Measurements from ENCODE around the gene KBTBD4. TPM values are rescaled to one million over a fixed set of nuclear protein-coding genes. Genes with fewer than 3 reads are reported as not detected.

KBTBD4 gene
- polyA plus RNA-seq, 2 of the 4 experiments (the other 2 are of a cell fraction), result 21.0 to 22.8 TPM

DNA sequence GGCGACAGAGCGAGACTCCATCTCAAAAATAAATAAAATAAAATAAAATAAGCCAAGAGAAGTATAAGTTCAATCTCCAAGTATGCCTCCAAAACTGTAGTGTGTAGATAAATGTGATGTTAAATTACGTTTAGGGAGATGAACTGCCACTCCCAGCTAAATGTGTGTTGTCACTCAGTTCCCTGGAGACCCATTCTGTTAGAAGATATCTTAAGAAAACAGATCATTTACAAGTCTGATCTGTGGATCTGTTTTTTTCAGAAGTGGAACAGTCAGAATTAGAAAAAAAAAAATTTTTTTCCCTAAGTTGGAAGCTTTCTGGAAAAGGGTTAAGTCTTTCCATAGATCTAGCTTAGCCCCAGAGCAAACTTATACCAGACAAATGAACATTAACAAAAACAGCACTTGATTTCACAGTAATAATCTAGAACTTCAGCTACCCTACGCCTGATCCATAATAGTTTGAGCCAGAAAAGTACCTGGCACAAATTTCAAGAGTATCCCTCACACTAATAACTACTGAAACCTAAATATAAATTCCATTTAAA lies 44.0 kb downstream of the KBTBD4 start (continued):
- TF ChIP-seq PHF8 (IDR thresholded peaks at IDR 0.05; ENCODE audit: borderline replicate concordance, low read depth), result no peak
- no peak for TF ChIP-seq FOXS1 (CRISPR knock-in tag; IDR thresholded peaks at IDR 0.05)
- TF ChIP-seq CEBPB (IDR thresholded peaks at IDR 0.05), result no peak
- no peak for TF ChIP-seq ZC3H11A (IDR thresholded peaks at IDR 0.05)
- TF ChIP-seq CBX2 (IDR thresholded peaks at IDR 0.05; ENCODE audit: borderline replicate concordance, low read depth), result no peak
- TF ChIP-seq, protein P1, sequence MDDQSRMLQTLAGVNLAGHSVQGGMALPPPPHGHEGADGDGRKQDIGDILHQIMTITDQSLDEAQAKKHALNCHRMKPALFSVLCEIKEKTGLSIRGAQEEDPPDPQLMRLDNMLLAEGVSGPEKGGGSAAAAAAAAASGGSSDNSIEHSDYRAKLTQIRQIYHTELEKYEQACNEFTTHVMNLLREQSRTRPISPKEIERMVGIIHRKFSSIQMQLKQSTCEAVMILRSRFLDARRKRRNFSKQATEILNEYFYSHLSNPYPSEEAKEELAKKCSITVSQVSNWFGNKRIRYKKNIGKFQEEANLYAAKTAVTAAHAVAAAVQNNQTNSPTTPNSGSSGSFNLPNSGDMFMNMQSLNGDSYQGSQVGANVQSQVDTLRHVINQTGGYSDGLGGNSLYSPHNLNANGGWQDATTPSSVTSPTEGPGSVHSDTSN (IDR thresholded peaks at IDR 0.05), result no peak
- TF ChIP-seq, protein P2, sequence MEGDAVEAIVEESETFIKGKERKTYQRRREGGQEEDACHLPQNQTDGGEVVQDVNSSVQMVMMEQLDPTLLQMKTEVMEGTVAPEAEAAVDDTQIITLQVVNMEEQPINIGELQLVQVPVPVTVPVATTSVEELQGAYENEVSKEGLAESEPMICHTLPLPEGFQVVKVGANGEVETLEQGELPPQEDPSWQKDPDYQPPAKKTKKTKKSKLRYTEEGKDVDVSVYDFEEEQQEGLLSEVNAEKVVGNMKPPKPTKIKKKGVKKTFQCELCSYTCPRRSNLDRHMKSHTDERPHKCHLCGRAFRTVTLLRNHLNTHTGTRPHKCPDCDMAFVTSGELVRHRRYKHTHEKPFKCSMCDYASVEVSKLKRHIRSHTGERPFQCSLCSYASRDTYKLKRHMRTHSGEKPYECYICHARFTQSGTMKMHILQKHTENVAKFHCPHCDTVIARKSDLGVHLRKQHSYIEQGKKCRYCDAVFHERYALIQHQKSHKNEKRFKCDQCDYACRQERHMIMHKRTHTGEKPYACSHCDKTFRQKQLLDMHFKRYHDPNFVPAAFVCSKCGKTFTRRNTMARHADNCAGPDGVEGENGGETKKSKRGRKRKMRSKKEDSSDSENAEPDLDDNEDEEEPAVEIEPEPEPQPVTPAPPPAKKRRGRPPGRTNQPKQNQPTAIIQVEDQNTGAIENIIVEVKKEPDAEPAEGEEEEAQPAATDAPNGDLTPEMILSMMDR (IDR thresholded peaks at IDR 0.05), result no peak
- TF ChIP-seq, protein P3, sequence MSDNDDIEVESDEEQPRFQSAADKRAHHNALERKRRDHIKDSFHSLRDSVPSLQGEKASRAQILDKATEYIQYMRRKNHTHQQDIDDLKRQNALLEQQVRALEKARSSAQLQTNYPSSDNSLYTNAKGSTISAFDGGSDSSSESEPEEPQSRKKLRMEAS (IDR thresholded peaks at IDR 0.05), result no peak
- no peak for TF ChIP-seq ZSCAN20 (CRISPR knock-in tag; IDR thresholded peaks at IDR 0.05)
- TF ChIP-seq HOXB13 (CRISPR knock-in tag; IDR thresholded peaks at IDR 0.05; ENCODE audit: low read depth), result no peak
- no peak for TF ChIP-seq HOXA7 (CRISPR knock-in tag; IDR thresholded peaks at IDR 0.05)
- TF ChIP-seq RAD21 (conservative IDR thresholded peaks at IDR 0.05 in 1 of 2, IDR thresholded peaks at IDR 0.05 in 1 of 2), result no peak

DNA sequence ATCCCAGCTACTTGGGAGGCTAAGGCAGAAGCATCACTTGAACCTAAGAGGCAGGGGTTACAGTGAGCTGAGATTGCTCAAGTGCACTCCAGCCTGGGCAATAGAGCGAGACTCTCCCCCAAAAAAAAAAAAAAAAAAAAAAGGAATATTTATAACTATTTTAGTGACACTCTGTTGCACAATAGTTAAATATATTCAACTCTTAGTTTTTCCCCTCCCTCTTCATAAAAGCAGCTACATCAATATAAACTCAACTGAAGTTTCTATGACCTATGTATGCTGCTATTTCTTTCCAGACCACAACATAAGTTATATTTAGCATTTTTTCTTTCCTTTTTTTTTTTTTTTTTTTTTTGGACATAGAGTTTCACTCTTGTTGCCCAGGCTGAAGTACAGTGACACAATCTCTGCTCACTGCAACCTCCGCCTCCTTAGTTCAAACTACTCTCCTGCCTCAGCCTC lies 45.0 kb downstream of the KBTBD4 start:
- DNase-seq (ENCODE audit: low read depth in 1 of 2, low spot score in 1 of 2), result no peak
- 92% methylated on average over 2 of the region's 2 CpGs for WGBS (ENCODE audit: missing lambda C conversion rate)
- no peak overlapping the region for H3K27ac ChIP-seq
- ChIA-PET CTCF (interaction anchor here (2.6 kb wide), 1 partner anchor 17 kb away, joined by 13 read pairs; no protein-coding TSS in a partner anchor), POLR2A (no interaction called here)
- no peak for FAIRE-seq
- no peak overlapping the region for H3K4me3 ChIP-seq
- peaks cover 26% of the 10 kb centered on the region for H3K4me1 ChIP-seq
- TF ChIP-seq, protein P1 (IDR thresholded peaks at IDR 0.05), result no peak
- no peaks in the 10 kb centered on the region for H3K9me3 ChIP-seq
- no peak overlapping the region for H3K4me2 ChIP-seq
- no peak for ATAC-seq

DNA sequence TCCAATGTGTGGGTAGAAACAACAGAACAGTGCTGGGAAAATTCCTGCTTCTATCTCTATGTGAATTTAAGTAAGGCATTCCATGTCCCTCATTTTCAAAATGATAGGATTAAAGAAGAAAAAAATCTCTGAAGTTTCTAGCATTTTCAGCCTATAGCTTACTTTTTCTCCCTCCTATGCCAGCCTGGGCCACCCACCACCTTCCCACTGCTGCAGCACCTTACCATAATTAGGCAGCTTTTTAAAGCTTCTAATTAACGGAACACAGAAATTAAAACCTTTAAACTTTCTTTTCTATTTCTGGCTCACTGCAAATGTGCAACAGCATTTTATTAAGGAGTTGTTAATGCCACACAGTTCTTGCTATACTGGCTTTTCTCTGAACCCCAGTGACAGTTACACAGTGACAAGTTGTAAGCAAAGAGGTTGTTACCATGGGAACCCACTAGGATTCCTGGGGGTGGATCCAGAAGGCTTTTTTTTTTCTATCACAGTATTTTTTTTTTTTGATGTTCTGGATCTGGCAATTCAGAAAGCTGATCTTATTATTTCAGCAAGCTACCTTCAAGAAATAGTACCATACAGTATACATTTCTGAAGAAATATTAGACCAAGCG lies 46.1 kb downstream of the KBTBD4 start:
- ChIA-PET POLR2A (no interaction called here), CTCF (interaction anchor here (0.7 to 2.6 kb wide), 5 partner anchors 11 to 24 kb away, joined by 3 to 13 read pairs (median 3); no protein-coding TSS in a partner anchor)
- Histone ChIP-seq H3K9me3 (no peaks in the 10 kb centered on the region), H3K4me2 (no peak overlapping the region), H3K4me1 (peaks cover 25% of the 10 kb centered on the region), H3K27ac (no peak overlapping the region), H3K4me3 (no peak overlapping the region)
- WGBS (ENCODE audit: missing lambda C conversion rate), result 95% methylated on average over 2 of the region's 2 CpGs
- ATAC-seq (peak in 1 of 2 experiments; percentile 42; a peak in 1 of 6 replicates), FAIRE-seq (no peak), DNase-seq (ENCODE audit: low read depth in 1 of 2, low spot score in 1 of 2) (no peak)
- no peak for TF ChIP-seq RFX5 (IDR thresholded peaks at IDR 0.05)
- TF ChIP-seq MAZ (IDR thresholded peaks at IDR 0.05; ENCODE audit: borderline replicate concordance, low read depth, low read length), result no peak
- TF ChIP-seq, protein P4, sequence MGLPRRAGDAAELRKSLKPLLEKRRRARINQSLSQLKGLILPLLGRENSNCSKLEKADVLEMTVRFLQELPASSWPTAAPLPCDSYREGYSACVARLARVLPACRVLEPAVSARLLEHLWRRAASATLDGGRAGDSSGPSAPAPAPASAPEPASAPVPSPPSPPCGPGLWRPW (IDR thresholded peaks at IDR 0.05), result no peak
- no peak for TF ChIP-seq ESRRA (IDR thresholded peaks at IDR 0.05; ENCODE audit: borderline replicate concordance, low read length)
- TF ChIP-seq, protein P5, sequence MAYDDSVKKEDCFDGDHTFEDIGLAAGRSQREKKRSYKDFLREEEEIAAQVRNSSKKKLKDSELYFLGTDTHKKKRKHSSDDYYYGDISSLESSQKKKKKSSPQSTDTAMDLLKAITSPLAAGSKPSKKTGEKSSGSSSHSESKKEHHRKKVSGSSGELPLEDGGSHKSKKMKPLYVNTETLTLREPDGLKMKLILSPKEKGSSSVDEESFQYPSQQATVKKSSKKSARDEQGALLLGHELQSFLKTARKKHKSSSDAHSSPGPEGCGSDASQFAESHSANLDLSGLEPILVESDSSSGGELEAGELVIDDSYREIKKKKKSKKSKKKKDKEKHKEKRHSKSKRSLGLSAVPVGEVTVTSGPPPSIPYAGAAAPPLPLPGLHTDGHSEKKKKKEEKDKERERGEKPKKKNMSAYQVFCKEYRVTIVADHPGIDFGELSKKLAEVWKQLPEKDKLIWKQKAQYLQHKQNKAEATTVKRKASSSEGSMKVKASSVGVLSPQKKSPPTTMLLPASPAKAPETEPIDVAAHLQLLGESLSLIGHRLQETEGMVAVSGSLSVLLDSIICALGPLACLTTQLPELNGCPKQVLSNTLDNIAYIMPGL (CRISPR knock-in tag; IDR thresholded peaks at IDR 0.05; ENCODE audit: borderline replicate concordance), result no peak
- no peak for TF ChIP-seq HEYL (CRISPR knock-in tag; IDR thresholded peaks at IDR 0.05)
- no peak for TF ChIP-seq HOXA7 (CRISPR knock-in tag; IDR thresholded peaks at IDR 0.05)
- TF ChIP-seq FOSL2 (IDR thresholded peaks at IDR 0.05), result no peak
- no peak for TF ChIP-seq FOSL2 (CRISPR knock-in tag; IDR thresholded peaks at IDR 0.05)
- TF ChIP-seq, protein P6, sequence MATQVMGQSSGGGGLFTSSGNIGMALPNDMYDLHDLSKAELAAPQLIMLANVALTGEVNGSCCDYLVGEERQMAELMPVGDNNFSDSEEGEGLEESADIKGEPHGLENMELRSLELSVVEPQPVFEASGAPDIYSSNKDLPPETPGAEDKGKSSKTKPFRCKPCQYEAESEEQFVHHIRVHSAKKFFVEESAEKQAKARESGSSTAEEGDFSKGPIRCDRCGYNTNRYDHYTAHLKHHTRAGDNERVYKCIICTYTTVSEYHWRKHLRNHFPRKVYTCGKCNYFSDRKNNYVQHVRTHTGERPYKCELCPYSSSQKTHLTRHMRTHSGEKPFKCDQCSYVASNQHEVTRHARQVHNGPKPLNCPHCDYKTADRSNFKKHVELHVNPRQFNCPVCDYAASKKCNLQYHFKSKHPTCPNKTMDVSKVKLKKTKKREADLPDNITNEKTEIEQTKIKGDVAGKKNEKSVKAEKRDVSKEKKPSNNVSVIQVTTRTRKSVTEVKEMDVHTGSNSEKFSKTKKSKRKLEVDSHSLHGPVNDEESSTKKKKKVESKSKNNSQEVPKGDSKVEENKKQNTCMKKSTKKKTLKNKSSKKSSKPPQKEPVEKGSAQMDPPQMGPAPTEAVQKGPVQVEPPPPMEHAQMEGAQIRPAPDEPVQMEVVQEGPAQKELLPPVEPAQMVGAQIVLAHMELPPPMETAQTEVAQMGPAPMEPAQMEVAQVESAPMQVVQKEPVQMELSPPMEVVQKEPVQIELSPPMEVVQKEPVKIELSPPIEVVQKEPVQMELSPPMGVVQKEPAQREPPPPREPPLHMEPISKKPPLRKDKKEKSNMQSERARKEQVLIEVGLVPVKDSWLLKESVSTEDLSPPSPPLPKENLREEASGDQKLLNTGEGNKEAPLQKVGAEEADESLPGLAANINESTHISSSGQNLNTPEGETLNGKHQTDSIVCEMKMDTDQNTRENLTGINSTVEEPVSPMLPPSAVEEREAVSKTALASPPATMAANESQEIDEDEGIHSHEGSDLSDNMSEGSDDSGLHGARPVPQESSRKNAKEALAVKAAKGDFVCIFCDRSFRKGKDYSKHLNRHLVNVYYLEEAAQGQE (IDR thresholded peaks at IDR 0.05), result no peak
- TF ChIP-seq TFCP2L1 (CRISPR knock-in tag; IDR thresholded peaks at IDR 0.05), result no peak
